Stimulated activated naive CD8-positive, alpha-beta T cell treated with anti-CD3 and anti-CD28 coated beads, Interleukin-15, Interleukin-2, amounts not matched to agents 100 ng/mL and 50 ng/mL, for 24 hours (primary cell): ENCODE measurements around the gene ZNF786.

Source experiments
- H3K27ac Mint-ChIP-seq: one replicate; pipeline ENCODE4 v1.8.0; 2021; ENCODE audit warnings: mild to moderate bottlenecking, mixed read lengths
- H3K27me3 Mint-ChIP-seq: one replicate; pipeline ENCODE4 v1.8.0; 2021; ENCODE audit warnings: mixed read lengths
- H3K36me3 Mint-ChIP-seq: one replicate; pipeline ENCODE4 v1.8.0; 2021; ENCODE audit warnings: low read depth, mixed read lengths
- H3K4me1 Mint-ChIP-seq: one replicate; pipeline ENCODE4 v1.8.0; 2021; ENCODE audit warnings: low read depth, mixed read lengths
- H3K4me3 Mint-ChIP-seq: one replicate; pipeline ENCODE4 v1.8.0; 2021; ENCODE audit warnings: mild to moderate bottlenecking, mixed read lengths
- H3K9me3 Mint-ChIP-seq: one replicate; pipeline ENCODE4 v1.8.0; 2021; ENCODE audit warnings: mixed read lengths

The ZNF786 gene

GRCh38 chr7:149090397-149091195 lies at the start of gene ZNF786:
Gene ZNF786 (minus strand): TSS chr7:149090718. CDS start chr7:149090640, 78 bp downstream.
- H3K4me1 Mint-ChIP-seq: peaks cover 27% of the 10 kb centered on the region

GRCh38 chr7:149136118-149136517 lies 45.6 kb upstream of the ZNF786 start:
- Mint-ChIP-seq H3K27me3 (no peaks in the 10 kb centered on the region), H3K36me3 (peaks cover 29% of the 10 kb centered on the region), H3K4me1 (no peaks in the 10 kb centered on the region), H3K4me3 (no peak overlapping the region), H3K27ac (no peak overlapping the region), H3K9me3 (no peaks in the 10 kb centered on the region)

More at GRCh38 chr7:149090397-149091195, at the start of gene ZNF786:
- H3K27ac Mint-ChIP-seq: peak within 1 kb of the TSS; percentile 100
- peaks cover 21% of the 10 kb centered on the region for H3K36me3 Mint-ChIP-seq
- no peaks in the 10 kb centered on the region for H3K27me3 Mint-ChIP-seq
- H3K9me3 Mint-ChIP-seq: peaks cover 2% of the 10 kb centered on the region
- H3K4me3 Mint-ChIP-seq: peak within 1 kb of the TSS; percentile 95

GRCh38 chr7:149133028-149133710 lies 42.7 kb upstream of the ZNF786 start:
- Mint-ChIP-seq H3K36me3 (peaks cover 51% of the 10 kb centered on the region), H3K4me1 (peaks cover 2% of the 10 kb centered on the region), H3K27ac (no peak overlapping the region), H3K9me3 (peaks cover 5% of the 10 kb centered on the region), H3K27me3 (no peaks in the 10 kb centered on the region), H3K4me3 (no peak overlapping the region)

GRCh38 chr7:149130572-149131198 lies 40.2 kb upstream of the ZNF786 start:
- Mint-ChIP-seq H3K4me1 (peaks cover 10% of the 10 kb centered on the region), H3K27ac (no peak overlapping the region), H3K9me3 (peaks cover 5% of the 10 kb centered on the region), H3K27me3 (no peaks in the 10 kb centered on the region), H3K36me3 (peaks cover 54% of the 10 kb centered on the region), H3K4me3 (no peak overlapping the region)

- Mint-ChIP-seq H3K4me1 (peaks cover 18% of the 10 kb centered on the region), H3K27me3 (no peaks in the 10 kb centered on the region), H3K27ac (peak overlapping the region; percentile 100), H3K4me3 (peak overlapping the region; percentile 98), H3K9me3 (peaks cover 5% of the 10 kb centered on the region), H3K36me3 (peaks cover 39% of the 10 kb centered on the region)
Observed at GRCh38 chr7:149126662-149127266, 36.2 kb upstream of the ZNF786 start.

GRCh38 chr7:149125863-149126661 lies 35.5 kb upstream of the ZNF786 start, which contains the start of gene ZNF425:
Gene ZNF425 (minus strand): TSS chr7:149126324. CDS start chr7:149126213, 111 bp downstream.
- Mint-ChIP-seq H3K27ac (peak within 1 kb of the TSS; percentile 100), H3K36me3 (peaks cover 32% of the 10 kb centered on the region), H3K4me3 (peak within 1 kb of the TSS; percentile 98), H3K27me3 (no peaks in the 10 kb centered on the region), H3K4me1 (peaks cover 18% of the 10 kb centered on the region), H3K9me3 (peaks cover 5% of the 10 kb centered on the region)

- Mint-ChIP-seq H3K36me3 (peaks cover 25% of the 10 kb centered on the region), H3K9me3 (no peaks in the 10 kb centered on the region), H3K4me3 (peak overlapping the region; percentile 98), H3K4me1 (peaks cover 18% of the 10 kb centered on the region), H3K27ac (peak overlapping the region; percentile 100), H3K27me3 (no peaks in the 10 kb centered on the region)
Observed at GRCh38 chr7:149125189-149125862, 34.8 kb upstream of the ZNF786 start.

- H3K4me1 Mint-ChIP-seq: no peaks in the 10 kb centered on the region
- no peak overlapping the region for H3K27ac Mint-ChIP-seq
- no peaks in the 10 kb centered on the region for H3K36me3 Mint-ChIP-seq
- no peaks in the 10 kb centered on the region for H3K9me3 Mint-ChIP-seq
- no peak overlapping the region for H3K4me3 Mint-ChIP-seq
- no peaks in the 10 kb centered on the region for H3K27me3 Mint-ChIP-seq
Observed at GRCh38 chr7:149109969-149110368, 19.5 kb upstream of the ZNF786 start.

- no peak overlapping the region for H3K4me3 Mint-ChIP-seq
- no peaks in the 10 kb centered on the region for H3K4me1 Mint-ChIP-seq
Observed at GRCh38 chr7:149104749-149105148, 14.2 kb upstream of the ZNF786 start.

GRCh38 chr7:149104214-149104613 lies 13.7 kb upstream of the ZNF786 start:
- H3K27ac Mint-ChIP-seq: no peak overlapping the region
- no peak overlapping the region for H3K4me3 Mint-ChIP-seq
- no peaks in the 10 kb centered on the region for H3K9me3 Mint-ChIP-seq
- H3K36me3 Mint-ChIP-seq: no peaks in the 10 kb centered on the region
- no peaks in the 10 kb centered on the region for H3K27me3 Mint-ChIP-seq
- no peaks in the 10 kb centered on the region for H3K4me1 Mint-ChIP-seq

More at GRCh38 chr7:149104749-149105148, 14.2 kb upstream of the ZNF786 start:
- no peaks in the 10 kb centered on the region for H3K9me3 Mint-ChIP-seq
- no peaks in the 10 kb centered on the region for H3K27me3 Mint-ChIP-seq
- H3K36me3 Mint-ChIP-seq: no peaks in the 10 kb centered on the region
- no peak overlapping the region for H3K27ac Mint-ChIP-seq

- no peaks in the 10 kb centered on the region for H3K4me1 Mint-ChIP-seq
- no peak overlapping the region for H3K27ac Mint-ChIP-seq
- H3K36me3 Mint-ChIP-seq: no peaks in the 10 kb centered on the region
- no peak overlapping the region for H3K4me3 Mint-ChIP-seq
- no peaks in the 10 kb centered on the region for H3K9me3 Mint-ChIP-seq
- H3K27me3 Mint-ChIP-seq: no peaks in the 10 kb centered on the region
Observed at GRCh38 chr7:149103424-149103823, 12.9 kb upstream of the ZNF786 start.

GRCh38 chr7:149102666-149103065 lies 12.1 kb upstream of the ZNF786 start:
- H3K4me3 Mint-ChIP-seq: no peak overlapping the region
- H3K27me3 Mint-ChIP-seq: no peaks in the 10 kb centered on the region
- H3K27ac Mint-ChIP-seq: no peak overlapping the region
- H3K9me3 Mint-ChIP-seq: no peaks in the 10 kb centered on the region
- H3K36me3 Mint-ChIP-seq: no peaks in the 10 kb centered on the region
- no peaks in the 10 kb centered on the region for H3K4me1 Mint-ChIP-seq

GRCh38 chr7:149100821-149101220 lies 10.3 kb upstream of the ZNF786 start:
- Mint-ChIP-seq H3K9me3 (no peaks in the 10 kb centered on the region), H3K27ac (peak overlapping the region; percentile 10), H3K27me3 (no peaks in the 10 kb centered on the region), H3K4me3 (no peak overlapping the region), H3K4me1 (no peaks in the 10 kb centered on the region), H3K36me3 (no peaks in the 10 kb centered on the region)

- Mint-ChIP-seq H3K36me3 (no peaks in the 10 kb centered on the region), H3K4me1 (no peaks in the 10 kb centered on the region), H3K9me3 (no peaks in the 10 kb centered on the region), H3K27ac (no peak overlapping the region), H3K4me3 (no peak overlapping the region), H3K27me3 (no peaks in the 10 kb centered on the region)
Observed at GRCh38 chr7:149099058-149099457, 8.5 kb upstream of the ZNF786 start.
